ENCODE results near the gene TTC12. TPM values are rescaled to one million over a fixed set of nuclear protein-coding genes. Genes with fewer than 3 reads are reported as not detected.

TTC12 gene
- total and polyA plus RNA-seq, 2 of the 8 experiments (the other 6 are each of a cell fraction or from before 2014, with no cell fraction given) = 4.7 to 9.0 TPM

DNA sequence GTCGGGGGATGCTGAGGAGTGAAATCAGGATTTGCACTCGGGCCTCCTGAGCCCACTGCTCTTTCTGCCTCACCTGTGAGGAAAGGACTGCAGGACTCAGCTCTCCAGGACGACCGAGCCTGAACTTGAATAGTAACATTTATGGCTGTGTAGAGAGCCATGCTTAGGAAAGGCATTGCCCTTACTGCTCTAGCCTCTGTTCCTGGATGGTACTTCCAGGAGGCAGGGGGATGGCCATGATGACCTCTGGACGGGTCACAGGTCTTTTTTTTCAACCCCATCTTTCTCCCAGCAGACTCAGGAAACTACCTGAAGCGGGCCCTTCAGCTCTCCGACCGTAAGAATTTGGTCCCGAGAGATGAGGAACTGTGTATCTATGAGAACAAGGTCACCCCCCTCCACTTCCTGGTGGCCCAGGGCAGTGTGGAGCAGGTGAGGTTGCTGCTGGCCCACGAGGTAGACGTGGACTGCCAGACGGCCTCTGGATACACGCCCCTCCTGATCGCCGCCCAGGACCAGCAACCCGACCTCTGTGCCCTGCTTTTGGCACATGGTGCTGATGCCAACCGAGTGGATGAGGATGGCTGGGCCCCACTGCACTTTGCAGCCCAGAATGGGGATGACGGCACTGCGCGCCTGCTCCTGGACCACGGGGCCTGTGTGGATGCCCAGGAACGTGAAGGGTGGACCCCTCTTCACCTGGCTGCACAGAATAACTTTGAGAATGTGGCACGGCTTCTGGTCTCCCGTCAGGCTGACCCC, 84.5 kb downstream of the TTC12 start:
- H2BK120ac ChIP-seq (replicated peaks; ENCODE audit: low read depth, low read length) = no peak overlapping the region
- FAIRE-seq = no peak
- H3K79me1 ChIP-seq (ENCODE audit: low read depth, low read length) = no peaks in the 10 kb centered on the region
- 93% methylated on average over 24 of the region's 24 CpGs; no CpG with 5 or more reads in 1 of the 2 experiments for WGBS, 2 experiments (ENCODE audit: extremely low coverage in 1 of 2, insufficient coverage in 1 of 2, insufficient read length in 1 of 2, insufficient replicate concordance in 2 of 2, low coverage in 1 of 2, low lambda C conversion rate in 2 of 2, missing lambda C conversion rate in 1 of 2)
- H4K91ac ChIP-seq (replicated peaks; ENCODE audit: insufficient read length, low read length) = no peak overlapping the region
- no peak overlapping the region for H3K56ac ChIP-seq (replicated peaks; ENCODE audit: insufficient read length, low read depth, low read length)
- no peak overlapping the region for H2AK5ac ChIP-seq (ENCODE audit: low read depth, low read length)
- no peak overlapping the region for H2AFZ ChIP-seq (ENCODE audit: low read length)
- H3K4me3 ChIP-seq (ENCODE audit: extremely low read depth in 1 of 4, insufficient read depth in 2 of 4, low read depth in 3 of 4, low read length in 4 of 4) = no peak overlapping the region
- DNase-seq (ENCODE audit: low read depth in 1 of 2, low spot score in 2 of 2) = no peak
- H3K23ac ChIP-seq (ENCODE audit: insufficient read length) = no peak overlapping the region
- no peak overlapping the region for H2BK5ac ChIP-seq (ENCODE audit: low read depth, low read length)
- ChIA-PET POLR2A (ENCODE audit: partially characterized antibody) (no interaction called here), CTCF (ENCODE audit: partially characterized antibody) (interaction anchor here (0.7 to 3.4 kb wide), 3 partner anchors 10 to 35 kb away, joined by 4 to 10 read pairs (median 8); partner anchors contain the start of gene ANKK1)
- H3K27ac ChIP-seq (ENCODE audit: low read depth, low read length) = no peak overlapping the region
- no peaks in the 10 kb centered on the region for H4K20me1 ChIP-seq (replicated peaks in 1 of 2; ENCODE audit: control insufficient read depth in 1 of 2, insufficient read depth in 2 of 2, low read length in 2 of 2)
- no peak overlapping the region for H4K8ac ChIP-seq (ENCODE audit: extremely low read depth, insufficient read depth, low read length)
- no peaks in the 10 kb centered on the region for H3K4me1 ChIP-seq (replicated peaks in 1 of 4; ENCODE audit: control insufficient read depth in 3 of 4, insufficient read depth in 4 of 4, low read length in 3 of 4)
- H3K9ac ChIP-seq (replicated peaks in 1 of 4; ENCODE audit: extremely low read depth in 1 of 4, low read depth in 3 of 4, low read length in 3 of 4) = no peak overlapping the region
- H3K4ac ChIP-seq (replicated peaks; ENCODE audit: insufficient read length, low read depth, low read length) = no peak overlapping the region
- no peaks in the 10 kb centered on the region for H3K9me3 ChIP-seq (ENCODE audit: insufficient read depth in 2 of 2, low read depth in 1 of 2, low read length in 1 of 2)
- H3K27me3 ChIP-seq (replicated peaks in 1 of 4; ENCODE audit: control insufficient read depth in 3 of 4, extremely low read depth in 1 of 4, insufficient read depth in 3 of 4, low read length in 3 of 4) = no peaks in the 10 kb centered on the region
- no peaks in the 10 kb centered on the region for H3K36me3 ChIP-seq (ENCODE audit: control insufficient read depth in 2 of 4, insufficient read depth in 4 of 4, low read length in 3 of 4)
- no peaks in the 10 kb centered on the region for H3K79me2 ChIP-seq (ENCODE audit: control insufficient read depth in 1 of 2, insufficient read depth in 2 of 2, low read length in 2 of 2)
- H2BK15ac ChIP-seq (ENCODE audit: low read length) = no peak overlapping the region
- no peak overlapping the region for H3K18ac ChIP-seq (ENCODE audit: extremely low read depth, low read length)
- no peak overlapping the region for H3K4me2 ChIP-seq (ENCODE audit: insufficient read depth in 1 of 2, low read depth in 2 of 2, low read length in 2 of 2)
- no peaks in the 10 kb centered on the region for H3K23me2 ChIP-seq (ENCODE audit: low read depth, low read length)
- no peak overlapping the region for H2BK20ac ChIP-seq (ENCODE audit: low read length)
- no peak overlapping the region for H2BK12ac ChIP-seq (ENCODE audit: low read depth, low read length)
- no peak overlapping the region for H3K14ac ChIP-seq (ENCODE audit: insufficient read length)
- H4K5ac ChIP-seq (ENCODE audit: insufficient read length, low read depth, low read length) = no peak overlapping the region
- no peak for TF ChIP-seq GTF2F1 (IDR thresholded peaks at IDR 0.05; ENCODE audit: borderline replicate concordance, low read depth, low read length)
- TF ChIP-seq JUN (IDR thresholded peaks at IDR 0.05; ENCODE audit: low read depth, low read length) = no peak
- TF ChIP-seq TAF1 (IDR thresholded peaks at IDR 0.05; ENCODE audit: low read depth, low read length) = no peak
- no peak for TF ChIP-seq JUND (IDR thresholded peaks at IDR 0.05; ENCODE audit: low read length)
